ENCODE results near the gene MAPKAPK2. TPM values are rescaled to one million over a fixed set of nuclear protein-coding genes. Genes with fewer than 3 reads are reported as not detected.

The MAPKAPK2 gene
- total RNA-seq, 1 donor from 2014 or later, result 24.7 TPM

GRCh38 chr1:206684003-206684402 is 702 bp upstream of the MAPKAPK2 start:
- no peak overlapping the region for H3K9ac ChIP-seq
- H3K4me1 ChIP-seq, result peaks cover 33% of the 10 kb centered on the region
- no peaks in the 10 kb centered on the region for H3K9me3 ChIP-seq (ENCODE audit: low read depth)
- peaks cover 34% of the 10 kb centered on the region for H4K20me1 ChIP-seq (ENCODE audit: low read depth)
- peaks cover 19% of the 10 kb centered on the region for H3F3A ChIP-seq (ENCODE audit: low read depth)
- H2AFZ ChIP-seq (replicated peaks), result no peak overlapping the region
- no peak overlapping the region for H3K27ac ChIP-seq
- H3K79me2 ChIP-seq (ENCODE audit: low read depth), result peaks cover 35% of the 10 kb centered on the region
- H3K27me3 ChIP-seq, result peaks cover 66% of the 10 kb centered on the region
- no peak for TF ChIP-seq EZH2phosphoT487 (IDR thresholded peaks at IDR 0.05)
- TF ChIP-seq EZH2 (IDR thresholded peaks at IDR 0.05), result no peak
- TF ChIP-seq CTCF (IDR thresholded peaks at IDR 0.05), result no peak
- no peaks in the 10 kb centered on the region for H3K36me3 ChIP-seq
- peak overlapping the region; percentile 96 for H3K4me3 ChIP-seq
- H3K4me2 ChIP-seq, result peak overlapping the region; percentile 81
- Mint-ChIP-seq H3K4me3 (peak overlapping the region; percentile 91), H3K36me3 (no peaks in the 10 kb centered on the region), H3K27ac (no peak overlapping the region), H3K4me1 (peaks cover 40% of the 10 kb centered on the region), H3K9me3 (no peaks in the 10 kb centered on the region), H3K27me3 (ENCODE audit: insufficient read depth, low read depth) (peaks cover 23% of the 10 kb centered on the region)
- no peak for DNase-seq (ENCODE audit: low spot score)

- H2AFZ ChIP-seq (replicated peaks), result peak overlapping the region; percentile 58
- H3K4me3 Mint-ChIP-seq, result peak overlapping the region; percentile 98
Measured at GRCh38 chr1:206685334-206685768, 646 bp downstream of the MAPKAPK2 start.

GRCh38 chr1:206685769-206686477 is 1.2 kb downstream of the MAPKAPK2 start:
- Mint-ChIP-seq H3K4me3 (peak overlapping the region; percentile 98), H3K9me3 (no peaks in the 10 kb centered on the region), H3K27me3 (ENCODE audit: insufficient read depth, low read depth) (peaks cover 25% of the 10 kb centered on the region), H3K27ac (peak overlapping the region; percentile 91), H3K36me3 (no peaks in the 10 kb centered on the region), H3K4me1 (peaks cover 49% of the 10 kb centered on the region)
- H3K79me2 ChIP-seq (ENCODE audit: low read depth), result peaks cover 54% of the 10 kb centered on the region
- peaks cover 19% of the 10 kb centered on the region for H3F3A ChIP-seq (ENCODE audit: low read depth)
- peaks cover 51% of the 10 kb centered on the region for H3K4me1 ChIP-seq
- no peaks in the 10 kb centered on the region for H3K9me3 ChIP-seq (ENCODE audit: low read depth)
- H4K20me1 ChIP-seq (ENCODE audit: low read depth), result peaks cover 53% of the 10 kb centered on the region
- peak overlapping the region; percentile 43 for H3K9ac ChIP-seq
- H3K4me3 ChIP-seq, result peak overlapping the region; percentile 96
- peak overlapping the region; percentile 58 for H2AFZ ChIP-seq (replicated peaks)
- H3K4me2 ChIP-seq, result peak overlapping the region; percentile 88
- TF ChIP-seq EZH2phosphoT487 (IDR thresholded peaks at IDR 0.05) (no peak), CTCF (IDR thresholded peaks at IDR 0.05) (no peak), EZH2 (IDR thresholded peaks at IDR 0.05) (no peak)
- peak; percentile 82 for DNase-seq (ENCODE audit: low spot score)
- H3K27ac ChIP-seq, result no peak overlapping the region
- H3K27me3 ChIP-seq, result peaks cover 52% of the 10 kb centered on the region
- no peaks in the 10 kb centered on the region for H3K36me3 ChIP-seq

More at GRCh38 chr1:206685334-206685768, 646 bp downstream of the MAPKAPK2 start:
- Histone ChIP-seq H4K20me1 (ENCODE audit: low read depth) (peaks cover 48% of the 10 kb centered on the region), H3K9me3 (ENCODE audit: low read depth) (no peaks in the 10 kb centered on the region), H3K27ac (no peak overlapping the region), H3K36me3 (no peaks in the 10 kb centered on the region), H3K27me3 (peaks cover 58% of the 10 kb centered on the region), H3K9ac (peak overlapping the region; percentile 43), H3K4me1 (peaks cover 46% of the 10 kb centered on the region), H3F3A (ENCODE audit: low read depth) (peaks cover 19% of the 10 kb centered on the region), H3K4me3 (peak overlapping the region; percentile 96), H3K79me2 (ENCODE audit: low read depth) (peaks cover 49% of the 10 kb centered on the region), H3K4me2 (peak overlapping the region; percentile 88)
- TF ChIP-seq CTCF (IDR thresholded peaks at IDR 0.05) (no peak), EZH2phosphoT487 (IDR thresholded peaks at IDR 0.05) (no peak), EZH2 (IDR thresholded peaks at IDR 0.05) (no peak)
- H3K27ac Mint-ChIP-seq, result peak overlapping the region; percentile 81
- H3K27me3 Mint-ChIP-seq (ENCODE audit: insufficient read depth, low read depth), result peaks cover 25% of the 10 kb centered on the region
- DNase-seq (ENCODE audit: low spot score), result peak; percentile 68
- H3K9me3 Mint-ChIP-seq, result no peaks in the 10 kb centered on the region
- H3K36me3 Mint-ChIP-seq, result no peaks in the 10 kb centered on the region
- H3K4me1 Mint-ChIP-seq, result peaks cover 44% of the 10 kb centered on the region
